Breast epithelium (tissue), 4 donors: ENCODE measurements around the gene DYNC2LI1. TPM values are rescaled to one million over a fixed set of nuclear protein-coding genes. Genes with fewer than 3 reads are reported as not detected.

Experiments
- DNase-seq, 2 donors: peaks; one replicate each; pipeline ENCODE4 v3.0.0-alpha.2; 2019; ENCODE audit warnings: low spot score in 2 of 2
- H3K27ac ChIP-seq, 2 donors: fragments of 200-600 bp; sonication (generic) in 1 of 2; one replicate each; pipeline ENCODE4 v1.5.1; 2016 to 2019; ENCODE audit warnings: mild to moderate bottlenecking in 1 of 2
- H3K27me3 ChIP-seq, 2 donors: fragments of 200-600 bp; sonication (generic) in 1 of 2; one replicate each; pipeline versions ENCODE4 v1.5.1 to v1.6.0; 2017 to 2019; ENCODE audit warnings: control low read depth in 1 of 2, mild to moderate bottlenecking in 1 of 2
- H3K36me3 ChIP-seq: fragments of 200-600 bp; one replicate; pipeline ENCODE4 v1.5.1; 2019
- H3K4me1 ChIP-seq, 2 donors: fragments of 200-600 bp; sonication (generic); one replicate each; pipeline ENCODE4 v1.5.1; 2016 to 2019; ENCODE audit warnings: control low read depth in 1 of 2
- H3K4me3 ChIP-seq, 3 donors: fragments of 200-600 bp; sonication (generic); 1 replicate in 2 of 3; 2 replicates in 1 of 3; pipeline ENCODE4 v1.5.1; 2016 to 2019; ENCODE audit warnings: mild to moderate bottlenecking in 3 of 3, moderate library complexity in 2 of 3
- H3K9me3 ChIP-seq, 2 donors: fragments of 200-600 bp; sonication (generic) in 1 of 2; one replicate each; pipeline ENCODE4 v1.5.1; 2016 to 2019; ENCODE audit warnings: control low read depth in 1 of 2
- CTCF ChIP-seq, 3 donors: fragments of 450-650 bp; IDR thresholded peaks; one replicate each; pipeline ENCODE4 v1.5.1; 2016 to 2017; ENCODE audit warnings: antibody characterized with exemption in 3 of 3, mild to moderate bottlenecking in 3 of 3, moderate library complexity in 3 of 3
- POLR2A ChIP-seq: fragments of 450-650 bp; IDR thresholded peaks from one replicate; pipeline ENCODE4 v1.6.1; 2016; ENCODE audit warnings: antibody characterized with exemption, mild to moderate bottlenecking, moderate library complexity
- POLR2AphosphoS5 ChIP-seq, 3 donors: sonication (generic); formaldehyde crosslinking; IDR thresholded peaks; one replicate each; pipeline ENCODE4 v1.6.1; 2017; ENCODE audit warnings: antibody characterized with exemption in 3 of 3
- intact Hi-C: fragments of 100-400 bp; cut with DNase I; formaldehyde crosslinking; loops from one replicate; pipeline ENCODE4 v1.15.1; 2023; ENCODE audit warnings: low total_unique reads
- total RNA-seq, 3 donors: library from RNA; depleted of rRNA; stranded (reverse); fragments of >200 nt; gene quantifications; one replicate each; pipeline ENCODE4 v1.1.0, GENCODE V29; 2016

DYNC2LI1 gene
- total RNA-seq, 3 donors from 2014 or later, result 30.9 to 52.1 (median 40.6) TPM

- no peaks in the 10 kb centered on the region for H3K4me1 ChIP-seq
- TF ChIP-seq POLR2AphosphoS5 (IDR thresholded peaks at IDR 0.05) (no peak), CTCF (IDR thresholded peaks at IDR 0.05) (no peak), POLR2A (no peak)
- no peaks in the 10 kb centered on the region for H3K9me3 ChIP-seq
- no peak overlapping the region for H3K4me3 ChIP-seq
- intact Hi-C loops, result no loop called here
- H3K36me3 ChIP-seq, result no peaks in the 10 kb centered on the region
- no peak overlapping the region for H3K27ac ChIP-seq
- H3K27me3 ChIP-seq, result peaks cover 0 to 39% of the 10 kb centered on the region in 2 donors
- DNase-seq, result no peak
Observed at GRCh38 chr2:43855292-43855691, 81.5 kb downstream of the DYNC2LI1 start.

Other genes starting within 250 kb of the DYNC2LI1 start
- 10 to 100 TPM; 41.1 to 60.6 (median 49.5) TPM for gene THADA, start 178.0 kb upstream of the DYNC2LI1 start, total RNA-seq
- gene PLEKHH2, start 136.8 kb upstream of the DYNC2LI1 start, total RNA-seq, result 10 to 100 TPM; 42.1 to 67.2 (median 63.5) TPM
- 1 to 10 TPM; 2.0 to 2.9 (median 2.0) TPM for gene C1GALT1C1L, start 97.6 kb upstream of the DYNC2LI1 start, total RNA-seq
- gene ABCG5, start 64.8 kb downstream of the DYNC2LI1 start, total RNA-seq, result not detected
- under 1 TPM in 1 of 3 donors, not detected in 2; 0.15 TPM for gene ABCG8, start 64.9 kb downstream of the DYNC2LI1 start, total RNA-seq
- 10 to 100 TPM; 61.6 to 75.4 (median 65.1) TPM for gene LRPPRC, start 221.9 kb downstream of the DYNC2LI1 start, total RNA-seq